HepG2 (cell line): Measurements from ENCODE around the gene CNP. TPM values are rescaled to one million over a fixed set of nuclear protein-coding genes. Genes with fewer than 3 reads are reported as not detected.
A peak's percentile ranks its signal among the peaks of the same experiment; 100 is the strongest.

ENCODE experiments used
- AGO2 ChIP-seq: fragments of 200-400 bp; formaldehyde crosslinking; optimal IDR thresholded peaks from 2 replicates; pipeline ENCODE3; 2017; ENCODE audit warnings: mild to moderate bottlenecking, low read depth, low read length, moderate library complexity
- CEBPG ChIP-seq: IDR thresholded peaks from 2 replicates; pipeline ENCODE4 v1.6.1; 2016
- CHD4 ChIP-seq: fragments of 200-600 bp; sonication (generic); IDR thresholded peaks from 2 replicates; pipeline ENCODE4 v1.7.0; 2017; ENCODE audit warnings: mild to moderate bottlenecking, low read length, borderline replicate concordance
- FOXO1 ChIP-seq: sonication (generic); formaldehyde crosslinking; IDR thresholded peaks from 2 replicates; pipeline ENCODE4 v1.4.0; 2020; ENCODE audit warnings: missing genetic modification reagents
- HNRNPL ChIP-seq: fragments of 200-400 bp; formaldehyde crosslinking; IDR thresholded peaks from 2 replicates; pipeline ENCODE4 v1.6.1; 2017; ENCODE audit warnings: mild to moderate bottlenecking, low read depth, low read length
- KAT2B ChIP-seq: fragments of 150-350 bp; IDR thresholded peaks from 2 replicates; pipeline ENCODE4 v1.6.1; 2014; ENCODE audit warnings: low read depth, low read length, borderline replicate concordance
- MBD4 ChIP-seq: IDR thresholded peaks from 2 replicates; pipeline ENCODE4 v1.6.1; 2012; ENCODE audit warnings: low read length, inconsistent platforms, borderline replicate concordance
- MTF1 ChIP-seq: sonication (generic); formaldehyde crosslinking; IDR thresholded peaks from 2 replicates; pipeline ENCODE4 v1.5.0; 2020; ENCODE audit warnings: missing genetic modification reagents
- NONO ChIP-seq, 2 experiments: fragments of 450-650 bp in 1 of 2; sonication (generic) in 1 of 2; formaldehyde crosslinking in 1 of 2; IDR thresholded peaks in 1 of 2; conservative IDR thresholded peaks in 1 of 2; 2 replicates each; pipeline versions ENCODE4 v1.6.1 to v1.8.0; 2017 to 2022; ENCODE audit warnings: mild to moderate bottlenecking in 1 of 2, missing genetic modification reagents in 1 of 2, moderate library complexity in 1 of 2
- PCBP1 ChIP-seq: fragments of 200-400 bp; formaldehyde crosslinking; IDR thresholded peaks from 2 replicates; pipeline ENCODE4 v1.6.1; 2017; ENCODE audit warnings: mild to moderate bottlenecking, low read depth, low read length, borderline replicate concordance
- POLR2A ChIP-seq, 2 experiments: IDR thresholded peaks; 2 replicates each; pipeline ENCODE4 v1.6.1; 2011; ENCODE audit warnings: low read depth in 2 of 2, low read length in 2 of 2, mild to moderate bottlenecking in 1 of 2, moderate library complexity in 1 of 2; ENCODE audit not compliant: insufficient read depth in 1 of 2
- POLR2AphosphoS2 ChIP-seq: IDR thresholded peaks from 2 replicates; pipeline ENCODE4 v1.6.1; 2011; ENCODE audit warnings: low read depth, low read length, improper control_type of control experiment
- POLR2G ChIP-seq: fragments of 200-400 bp; formaldehyde crosslinking; IDR thresholded peaks from 2 replicates; pipeline ENCODE4 v1.6.1; 2018; ENCODE audit warnings: mild to moderate bottlenecking, low read depth, low read length, moderate library complexity
- RAD51 ChIP-seq: fragments of 450-650 bp; IDR thresholded peaks from 2 replicates; pipeline ENCODE4 v1.6.1; 2016; ENCODE audit warnings: borderline replicate concordance
- SP4 ChIP-seq: sonication (generic); formaldehyde crosslinking; IDR thresholded peaks from 2 replicates; pipeline ENCODE4 v1.8.1; 2023; ENCODE audit warnings: mild to moderate bottlenecking, missing genetic modification reagents
- SSRP1 ChIP-seq: IDR thresholded peaks from 2 replicates; pipeline ENCODE4 v1.6.1; 2016; ENCODE audit warnings: control low read depth
- TBX3 ChIP-seq: fragments of 450-650 bp; IDR thresholded peaks from 2 replicates; pipeline ENCODE4 v1.6.1; 2017; ENCODE audit warnings: antibody characterized with exemption, mild to moderate bottlenecking, inconsistent platforms, borderline replicate concordance
- THYN1 ChIP-seq: sonication (generic); formaldehyde crosslinking; IDR thresholded peaks from 2 replicates; pipeline ENCODE4 v1.8.1; 2023; ENCODE audit warnings: low read depth, mild to moderate bottlenecking, moderate library complexity, missing genetic modification reagents, borderline replicate concordance
- ZFP36L2 ChIP-seq: sonication (generic); formaldehyde crosslinking; IDR thresholded peaks from 2 replicates; pipeline ENCODE4 v1.4.0; 2020; ENCODE audit warnings: missing genetic modification reagents
- ZNF225 ChIP-seq: sonication (generic); formaldehyde crosslinking; IDR thresholded peaks from 2 replicates; pipeline ENCODE4 v1.4.0; 2020; ENCODE audit warnings: mild to moderate bottlenecking, missing genetic modification reagents
- ZNF232 ChIP-seq: sonication (generic); formaldehyde crosslinking; IDR thresholded peaks from 2 replicates; pipeline ENCODE4 v1.4.0; 2020; ENCODE audit warnings: missing genetic modification reagents, borderline replicate concordance
- ZNF3 ChIP-seq: IDR thresholded peaks from 2 replicates; pipeline ENCODE4 v1.7.0; 2017; ENCODE audit warnings: inconsistent platforms
- ZNF33A ChIP-seq: sonication (generic); formaldehyde crosslinking; IDR thresholded peaks from 2 replicates; pipeline ENCODE4 v1.5.1; 2020; ENCODE audit warnings: missing genetic modification reagents, mild to moderate bottlenecking, moderate library complexity, borderline replicate concordance
- ZNF567 ChIP-seq: sonication (generic); formaldehyde crosslinking; IDR thresholded peaks from 2 replicates; pipeline ENCODE4 v1.8.1; 2023; ENCODE audit warnings: mild to moderate bottlenecking, missing genetic modification reagents, borderline replicate concordance
- ZNF577 ChIP-seq: sonication (generic); formaldehyde crosslinking; IDR thresholded peaks from 2 replicates; pipeline ENCODE4 v1.4.0; 2020; ENCODE audit warnings: mild to moderate bottlenecking, low read depth, missing genetic modification reagents, borderline replicate concordance
- ZNF605 ChIP-seq: sonication (generic); formaldehyde crosslinking; IDR thresholded peaks from 2 replicates; pipeline ENCODE4 v1.8.0; 2022; ENCODE audit warnings: mild to moderate bottlenecking, missing genetic modification reagents
- ZNF891 ChIP-seq: sonication (generic); formaldehyde crosslinking; IDR thresholded peaks from 2 replicates; pipeline ENCODE4 v1.5.0; 2020; ENCODE audit warnings: mild to moderate bottlenecking, missing genetic modification reagents
- polyA plus RNA-seq, 8 experiments: library from polyadenylated mRNA; depleted of rRNA in 3 of 8; stranded (reverse) in 7 of 8; unstranded in 1 of 8; fragments of >200 nt; fragmentation: Illumina TruSeq in 4 of 8; extraction: Trizol in 4 of 8; gene quantifications; 2 replicates each; pipeline versions ENCODE4 v1.2.1 to v1.2.3, GENCODE V29; 2011 to 2016; ENCODE audit warnings: low read depth in 4 of 8, missing spikeins in 1 of 8, mixed read lengths in 1 of 8; ENCODE audit not compliant: insufficient read depth in 1 of 8
- total RNA-seq, 5 experiments: library from RNA; depleted of rRNA; stranded (reverse); fragments of >200 nt; fragmentation: Illumina TruSeq; extraction: Trizol; gene quantifications; 2 replicates each; pipeline ENCODE4 v1.2.3, GENCODE V29; 2016; ENCODE audit warnings: low read depth in 1 of 5
- TF ChIP-seq, protein P1 (sequence below): IDR thresholded peaks from 2 replicates; pipeline ENCODE4 v1.4.0; 2020; ENCODE audit warnings: mild to moderate bottlenecking, missing genetic modification reagents
- TF ChIP-seq, protein P2 (sequence below): IDR thresholded peaks from 2 replicates; pipeline ENCODE4 v1.6.1; 2016; ENCODE audit warnings: missing genetic modification reagents, missing compliant biosample characterization
- TF ChIP-seq, protein P3 (sequence below): sonication (generic); formaldehyde crosslinking; IDR thresholded peaks from 2 replicates; pipeline ENCODE4 v1.4.0; 2020; ENCODE audit warnings: mild to moderate bottlenecking, low read depth, missing genetic modification reagents

Gene CNP
- total and polyA plus RNA-seq, 2 of the 13 experiments (the other 11 are each of a cell fraction or from before 2014, with no cell fraction given), result 97.2 to 161 TPM

DNA sequence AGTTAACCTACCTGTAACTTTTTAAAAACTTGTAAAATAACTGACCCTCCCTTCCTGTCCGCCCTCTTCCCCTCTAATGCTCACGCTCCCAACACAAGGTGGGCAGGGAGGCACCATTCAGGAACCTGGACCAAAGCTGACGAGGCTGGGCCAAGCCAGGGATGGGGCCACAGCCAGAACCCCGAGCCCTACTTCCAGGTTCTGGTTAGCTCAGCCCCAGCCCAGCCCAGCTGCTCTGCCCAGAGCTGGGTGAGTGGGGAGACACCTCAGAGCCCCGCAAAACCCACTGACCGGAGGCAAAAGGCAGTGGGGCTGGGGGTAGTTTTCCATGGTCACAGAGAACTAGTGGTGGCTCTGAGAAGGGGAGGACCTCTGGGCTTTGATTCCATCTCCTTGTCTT lies 7.4 kb downstream of the CNP start (continued):
- TF ChIP-seq ZNF232 (no peak), FOXO1 (no peak), MTF1 (CRISPR knock-in tag) (no peak), POLR2A (IDR thresholded peaks at IDR 0.05; ENCODE audit: insufficient read depth in 1 of 2, low read depth in 2 of 2, low read length in 2 of 2) (no peak), ZNF567 (no peak), RAD51 (no peak), CEBPG (no peak), ZNF577 (CRISPR knock-in tag) (no peak), AGO2 (no peak), KAT2B (no peak), SP4 (CRISPR knock-in tag) (no peak), POLR2AphosphoS2 (0 out of 2 replicates have a peak, but pooled peaks have one; percentile 14), HNRNPL (0 out of 2 replicates have a peak, but pooled peaks have one; percentile 3), ZNF3 (no peak), ZNF605 (no peak), THYN1 (CRISPR knock-in tag) (no peak), PCBP1 (no peak), MBD4 (no peak), POLR2G (peak; percentile 6; the same call in 1 of the 2 replicates), ZNF225 (CRISPR knock-in tag) (no peak), CHD4 (no peak), SSRP1 (CRISPR knock-in tag) (no peak), ZNF33A (CRISPR knock-in tag) (no peak), ZFP36L2 (no peak), ZNF891 (CRISPR knock-in tag) (no peak), TBX3 (no peak), NONO (IDR thresholded peaks at IDR 0.05) (no peak), NONO (CRISPR knock-in tag; conservative IDR thresholded peaks at IDR 0.05) (0 out of 2 replicates have a peak, but pooled peaks have one; percentile 11)
- TF ChIP-seq, protein P1, sequence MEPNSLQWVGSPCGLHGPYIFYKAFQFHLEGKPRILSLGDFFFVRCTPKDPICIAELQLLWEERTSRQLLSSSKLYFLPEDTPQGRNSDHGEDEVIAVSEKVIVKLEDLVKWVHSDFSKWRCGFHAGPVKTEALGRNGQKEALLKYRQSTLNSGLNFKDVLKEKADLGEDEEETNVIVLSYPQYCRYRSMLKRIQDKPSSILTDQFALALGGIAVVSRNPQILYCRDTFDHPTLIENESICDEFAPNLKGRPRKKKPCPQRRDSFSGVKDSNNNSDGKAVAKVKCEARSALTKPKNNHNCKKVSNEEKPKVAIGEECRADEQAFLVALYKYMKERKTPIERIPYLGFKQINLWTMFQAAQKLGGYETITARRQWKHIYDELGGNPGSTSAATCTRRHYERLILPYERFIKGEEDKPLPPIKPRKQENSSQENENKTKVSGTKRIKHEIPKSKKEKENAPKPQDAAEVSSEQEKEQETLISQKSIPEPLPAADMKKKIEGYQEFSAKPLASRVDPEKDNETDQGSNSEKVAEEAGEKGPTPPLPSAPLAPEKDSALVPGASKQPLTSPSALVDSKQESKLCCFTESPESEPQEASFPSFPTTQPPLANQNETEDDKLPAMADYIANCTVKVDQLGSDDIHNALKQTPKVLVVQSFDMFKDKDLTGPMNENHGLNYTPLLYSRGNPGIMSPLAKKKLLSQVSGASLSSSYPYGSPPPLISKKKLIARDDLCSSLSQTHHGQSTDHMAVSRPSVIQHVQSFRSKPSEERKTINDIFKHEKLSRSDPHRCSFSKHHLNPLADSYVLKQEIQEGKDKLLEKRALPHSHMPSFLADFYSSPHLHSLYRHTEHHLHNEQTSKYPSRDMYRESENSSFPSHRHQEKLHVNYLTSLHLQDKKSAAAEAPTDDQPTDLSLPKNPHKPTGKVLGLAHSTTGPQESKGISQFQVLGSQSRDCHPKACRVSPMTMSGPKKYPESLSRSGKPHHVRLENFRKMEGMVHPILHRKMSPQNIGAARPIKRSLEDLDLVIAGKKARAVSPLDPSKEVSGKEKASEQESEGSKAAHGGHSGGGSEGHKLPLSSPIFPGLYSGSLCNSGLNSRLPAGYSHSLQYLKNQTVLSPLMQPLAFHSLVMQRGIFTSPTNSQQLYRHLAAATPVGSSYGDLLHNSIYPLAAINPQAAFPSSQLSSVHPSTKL (CRISPR knock-in tag), result no peak
- TF ChIP-seq, protein P2, sequence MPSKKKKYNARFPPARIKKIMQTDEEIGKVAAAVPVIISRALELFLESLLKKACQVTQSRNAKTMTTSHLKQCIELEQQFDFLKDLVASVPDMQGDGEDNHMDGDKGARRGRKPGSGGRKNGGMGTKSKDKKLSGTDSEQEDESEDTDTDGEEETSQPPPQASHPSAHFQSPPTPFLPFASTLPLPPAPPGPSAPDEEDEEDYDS (CRISPR knock-in tag), result no peak
- TF ChIP-seq, protein P3, sequence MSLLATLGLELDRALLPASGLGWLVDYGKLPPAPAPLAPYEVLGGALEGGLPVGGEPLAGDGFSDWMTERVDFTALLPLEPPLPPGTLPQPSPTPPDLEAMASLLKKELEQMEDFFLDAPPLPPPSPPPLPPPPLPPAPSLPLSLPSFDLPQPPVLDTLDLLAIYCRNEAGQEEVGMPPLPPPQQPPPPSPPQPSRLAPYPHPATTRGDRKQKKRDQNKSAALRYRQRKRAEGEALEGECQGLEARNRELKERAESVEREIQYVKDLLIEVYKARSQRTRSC, result no peak
